GM18907 (cell line): ENCODE measurements around the gene ZNF771.

Experiments
- ATAC-seq: cut with Tn5 transposase; IDR thresholded peaks from one replicate; pipeline ENCODE4 v1.9.1; 2021; ENCODE audit warnings: mild to moderate bottlenecking, moderate library complexity; ENCODE audit not compliant: unreplicated experiment

Gene ZNF771

DNA sequence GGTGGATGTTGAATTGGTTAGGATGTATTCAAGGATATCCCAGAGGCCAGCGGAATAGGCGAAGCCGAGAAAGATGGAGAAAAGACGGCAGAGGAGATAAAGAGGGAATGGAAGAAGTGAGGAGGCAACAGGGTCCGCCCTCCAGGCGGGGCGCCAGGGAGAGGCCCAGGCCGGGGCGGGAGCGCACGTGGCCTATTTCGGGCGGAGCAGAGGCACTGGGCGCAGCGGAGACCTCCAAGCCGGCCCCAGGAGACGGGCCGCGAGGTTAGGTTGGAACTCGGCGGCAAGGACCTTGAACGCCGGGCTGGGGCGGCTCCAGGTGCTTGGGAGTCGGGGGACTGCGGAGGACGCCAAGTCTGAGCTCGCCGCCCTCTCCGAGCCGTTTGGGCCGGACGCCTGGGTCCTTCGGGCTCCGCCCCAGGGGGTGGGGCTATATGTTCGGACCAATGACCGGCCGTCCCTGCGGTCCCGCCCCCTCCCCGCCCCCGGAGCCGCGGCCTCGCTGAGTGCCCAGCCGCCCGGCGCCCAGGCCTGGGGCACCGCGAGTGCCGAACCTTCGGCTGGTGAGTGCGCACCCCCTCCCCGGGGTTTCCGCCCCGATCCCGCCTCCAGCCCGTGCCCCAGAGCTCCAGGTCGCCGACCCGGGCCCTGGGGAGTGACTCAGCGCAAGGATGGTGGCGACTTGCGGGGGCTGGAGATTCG, at the start of gene ZNF771:
Gene ZNF771, plus strand, starts transcription at position 505 of the 702 bp plus-strand sequence. CDS start 448 bp downstream, outside the sequence.
- ATAC-seq = peak; percentile 76

DNA sequence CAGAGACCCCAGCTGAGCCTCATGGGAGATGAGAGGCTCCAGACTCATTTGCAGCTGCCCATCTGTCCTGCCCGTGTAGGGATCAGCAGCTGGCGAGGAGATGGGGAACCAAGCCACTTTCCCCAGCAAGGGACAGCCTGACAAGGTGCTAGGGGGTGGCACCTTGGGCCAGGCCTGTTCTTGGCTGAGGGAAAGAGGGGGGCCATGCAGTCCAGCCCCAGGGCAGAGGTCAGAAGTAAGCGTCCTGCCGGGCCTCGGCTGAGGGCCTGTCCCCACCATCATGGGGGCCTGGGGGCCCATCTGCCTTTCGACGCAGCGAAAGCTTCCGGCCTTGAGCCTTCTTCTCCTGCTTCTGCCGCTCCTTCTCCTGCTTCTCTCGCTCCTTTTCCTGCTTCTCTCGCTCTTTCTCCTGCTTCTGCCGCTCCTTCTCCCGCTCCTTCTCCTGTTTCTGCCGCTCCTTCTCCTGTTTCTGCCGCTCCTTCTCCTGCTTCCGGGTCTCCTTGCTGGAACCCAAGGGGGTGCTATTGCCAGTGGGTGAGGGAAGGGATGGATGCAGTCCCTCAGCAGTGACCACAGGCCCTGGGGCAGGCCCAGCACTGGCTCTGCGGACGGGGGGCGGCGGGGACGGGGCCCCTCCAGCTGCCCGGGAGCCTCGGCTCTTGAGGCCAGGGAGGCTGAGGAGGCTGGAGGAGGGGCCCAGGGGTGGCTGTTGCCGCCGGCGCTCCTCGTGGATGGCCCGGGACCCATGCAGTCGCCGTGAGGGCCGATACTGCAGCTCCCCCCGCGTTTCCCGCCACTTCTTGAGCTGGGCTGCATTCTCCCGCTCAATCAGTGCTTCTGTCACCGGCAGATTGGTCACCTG, 49.5 kb upstream of the ZNF771 start:
- no peak for ATAC-seq

DNA sequence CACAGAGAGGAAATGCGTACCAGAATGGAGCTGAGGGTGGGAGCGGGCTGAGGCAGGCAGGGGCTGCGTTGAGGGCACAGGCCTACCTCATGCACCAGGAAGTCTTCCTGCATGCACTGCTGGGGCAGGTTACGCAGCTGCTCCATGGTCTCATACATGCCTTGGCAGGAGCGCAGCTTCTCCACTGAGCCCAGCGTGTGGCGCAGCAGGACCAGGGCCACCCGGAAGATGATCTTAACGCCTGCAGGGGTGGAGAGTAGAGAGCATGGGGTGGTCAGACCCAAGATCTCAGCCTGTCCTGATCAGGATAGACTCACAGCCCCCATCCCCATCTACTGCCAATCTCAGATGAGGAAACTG, 48.8 kb upstream of the ZNF771 start:
- no peak for ATAC-seq

DNA sequence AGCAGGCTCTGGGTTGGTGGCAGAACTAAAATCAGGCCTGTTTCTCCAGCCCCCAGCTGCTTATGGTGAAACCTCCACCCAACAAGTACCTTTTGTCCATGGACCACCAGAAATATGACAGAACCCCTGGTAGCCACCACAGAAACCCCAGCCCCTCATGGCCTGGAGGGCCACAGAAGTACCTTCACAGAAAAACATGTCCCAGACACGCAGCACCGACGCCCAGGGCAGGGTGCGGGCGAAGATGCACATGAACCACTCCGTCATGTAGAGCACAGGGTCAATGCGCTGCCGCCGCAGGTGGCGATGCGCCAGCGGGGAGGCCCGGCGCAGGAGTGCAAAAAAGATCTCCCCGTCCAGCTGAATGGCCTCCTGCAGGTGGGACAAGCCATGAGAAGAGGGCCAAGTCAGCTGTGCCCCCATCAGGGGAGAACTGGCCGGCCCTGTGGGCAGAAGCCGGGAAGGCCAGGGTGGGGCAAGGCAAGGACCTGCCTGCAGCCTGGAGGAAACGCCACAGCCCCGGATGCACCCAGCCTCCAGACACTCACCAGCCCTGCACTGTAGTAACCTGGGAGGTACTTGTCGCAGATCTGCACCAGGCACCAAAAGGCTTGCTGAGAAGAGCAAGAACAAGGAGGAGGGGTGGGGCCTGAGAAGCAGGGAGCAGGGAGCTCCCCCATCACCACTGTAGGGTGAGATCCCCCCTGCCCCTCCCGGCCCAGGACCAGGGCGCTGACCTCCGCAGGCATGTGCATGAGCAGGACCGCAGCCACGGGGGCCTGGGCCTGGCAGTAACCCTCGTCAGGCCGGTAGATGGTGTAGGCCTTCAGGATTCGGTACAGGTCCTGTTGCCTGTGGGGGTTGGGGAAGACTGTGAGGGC, 48.2 kb upstream of the ZNF771 start:
- ATAC-seq = no peak

DNA sequence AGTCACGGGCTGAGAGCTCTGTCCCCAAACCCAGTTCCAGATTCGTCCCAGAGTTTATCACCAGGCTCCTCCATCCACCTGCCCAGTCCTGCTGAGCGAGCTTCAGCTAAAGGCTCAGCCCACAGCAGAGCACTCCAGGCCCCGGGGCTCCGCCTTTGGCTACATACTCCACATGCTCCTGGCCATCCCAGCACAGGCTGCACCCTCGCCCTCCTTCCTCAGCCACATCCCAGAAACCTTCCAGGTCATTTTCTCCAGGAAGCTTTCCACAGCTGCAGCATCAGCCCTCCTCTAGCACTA, 47.6 kb upstream of the ZNF771 start:
- no peak for ATAC-seq

DNA sequence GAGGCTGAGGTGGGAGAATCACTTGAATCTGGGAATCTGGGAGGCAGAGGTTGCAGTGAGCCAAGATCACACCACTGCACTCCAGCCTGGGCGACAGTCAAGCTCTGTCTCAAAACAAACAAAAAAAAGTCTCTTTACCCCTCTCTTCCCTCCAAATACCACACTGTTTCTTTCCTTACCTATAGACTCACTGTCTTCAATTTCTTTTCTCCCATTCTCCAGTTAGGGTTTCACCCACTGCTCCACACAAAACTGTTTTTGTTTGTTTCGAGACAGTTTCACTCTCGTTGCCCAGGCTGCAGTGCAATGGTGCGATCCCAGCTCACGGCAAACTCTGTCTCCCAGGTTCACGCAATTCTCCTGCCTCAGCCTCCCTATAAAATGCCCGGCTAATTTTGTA, 46.2 kb upstream of the ZNF771 start:
- ATAC-seq = no peak

DNA sequence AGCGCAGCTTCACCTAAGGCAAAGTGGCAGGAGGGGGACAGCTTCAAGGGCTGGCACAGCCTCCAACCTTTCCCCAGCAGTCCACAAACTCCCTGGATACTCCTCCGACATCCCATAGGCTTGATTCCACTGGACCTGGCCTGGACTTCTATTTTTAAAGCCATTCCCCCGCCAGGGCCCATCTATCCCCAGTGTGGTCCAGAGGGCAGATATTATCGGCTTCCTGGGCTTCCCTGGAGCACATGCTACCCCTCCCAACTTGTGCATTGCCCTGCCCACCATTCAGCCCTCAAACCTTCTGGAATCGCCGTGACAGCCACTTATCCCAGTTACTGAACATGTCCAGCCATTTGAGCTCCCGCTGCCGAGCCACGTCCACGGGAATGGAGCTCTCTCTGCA, 42.2 kb upstream of the ZNF771 start:
- ATAC-seq = no peak

DNA sequence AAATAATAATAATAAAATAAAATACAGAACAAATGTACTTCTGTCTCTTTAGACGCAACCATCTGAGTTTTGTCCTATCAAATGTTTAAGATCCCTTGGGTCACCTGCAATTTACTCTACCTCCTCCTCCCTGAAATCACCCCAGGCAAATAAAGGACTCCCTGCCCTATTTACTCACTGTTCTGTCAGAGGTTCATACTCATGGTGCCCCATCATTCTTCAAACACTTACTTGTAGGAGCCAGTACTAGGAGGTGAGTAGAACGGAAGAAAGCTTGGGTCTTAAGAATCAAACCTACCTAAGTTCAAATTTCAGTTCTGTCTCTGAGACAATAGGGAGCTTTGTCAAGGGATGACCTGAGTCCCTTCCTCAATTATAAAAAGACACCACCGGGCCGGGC, 40.9 kb upstream of the ZNF771 start:
- ATAC-seq = no peak

DNA sequence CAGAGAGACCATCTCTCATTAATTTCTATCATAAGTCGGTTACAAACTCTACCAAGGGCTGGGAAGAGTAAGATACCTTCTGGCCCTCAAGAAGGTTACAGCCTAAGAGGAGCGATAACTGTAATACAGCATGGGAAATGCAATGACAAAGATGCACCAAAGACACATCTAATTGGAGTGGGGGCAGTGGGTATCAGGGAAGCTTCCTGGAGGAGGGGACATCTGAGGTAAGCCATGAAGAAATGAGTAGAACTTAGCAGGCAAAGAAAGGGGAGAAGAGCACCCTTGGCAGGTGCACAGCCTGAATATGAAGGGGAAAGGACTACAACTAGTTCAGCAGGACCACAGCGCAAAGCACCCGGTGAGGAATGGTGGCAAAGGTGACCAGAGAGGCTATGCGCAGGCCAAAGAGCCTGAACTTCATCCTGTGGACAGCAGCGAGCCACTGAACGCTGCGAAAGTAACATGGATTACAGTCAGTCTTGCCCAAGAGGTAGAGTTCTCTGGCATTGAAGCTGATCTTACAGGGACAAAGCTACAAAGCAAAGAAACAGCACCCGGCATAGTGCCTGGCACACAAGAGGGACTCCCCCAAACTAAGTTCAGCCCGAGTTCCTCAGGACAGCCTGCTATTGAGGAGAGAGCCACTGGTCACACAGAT, 39.9 kb upstream of the ZNF771 start:
- ATAC-seq = no peak

DNA sequence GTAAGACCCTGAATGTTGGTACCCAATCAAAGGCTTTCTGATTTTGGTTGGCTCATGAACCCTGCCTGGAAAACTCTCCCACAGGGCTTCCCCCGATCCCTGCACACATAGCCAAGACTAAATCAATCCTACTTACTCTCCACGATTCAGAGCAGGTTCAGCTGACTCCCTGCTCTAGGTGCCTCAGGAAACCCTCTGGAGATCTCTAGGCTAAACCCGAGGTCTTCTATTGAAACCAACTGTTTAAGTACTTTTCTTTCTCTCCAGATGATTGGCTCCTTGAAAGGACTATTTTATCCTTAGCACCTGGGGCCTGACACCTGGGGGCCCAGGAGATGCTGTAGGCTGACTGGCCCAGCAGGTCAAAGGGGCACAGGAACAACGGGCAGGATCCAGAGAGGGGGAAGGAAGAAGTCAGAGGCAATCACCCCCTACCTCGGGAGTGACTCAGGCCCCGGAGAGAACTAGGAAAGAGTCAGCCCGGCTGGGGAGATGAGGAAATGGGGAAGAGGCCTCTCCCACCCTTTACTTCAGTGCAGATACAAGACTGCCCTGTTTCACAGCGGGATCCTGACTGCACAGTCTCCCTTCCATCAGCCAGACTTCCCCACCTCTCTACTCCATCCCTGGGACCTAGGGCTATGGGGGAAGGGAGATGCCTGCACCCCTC, 39.1 kb upstream of the ZNF771 start:
- ATAC-seq = no peak

DNA sequence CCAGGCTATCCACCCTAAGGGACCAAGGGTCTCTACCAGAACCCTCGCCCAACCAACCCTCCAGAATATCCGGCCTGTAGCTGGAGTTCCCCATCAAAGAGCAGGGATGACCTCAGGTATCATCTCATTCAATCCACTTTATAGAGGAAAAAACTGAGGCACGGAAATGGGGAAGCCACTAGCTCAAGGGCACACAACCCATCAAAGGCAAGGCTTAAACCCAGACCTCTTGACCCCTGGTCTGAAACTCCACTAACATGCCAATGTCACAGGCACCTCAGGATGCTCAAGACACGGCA, 38.7 kb upstream of the ZNF771 start:
- no peak for ATAC-seq

DNA sequence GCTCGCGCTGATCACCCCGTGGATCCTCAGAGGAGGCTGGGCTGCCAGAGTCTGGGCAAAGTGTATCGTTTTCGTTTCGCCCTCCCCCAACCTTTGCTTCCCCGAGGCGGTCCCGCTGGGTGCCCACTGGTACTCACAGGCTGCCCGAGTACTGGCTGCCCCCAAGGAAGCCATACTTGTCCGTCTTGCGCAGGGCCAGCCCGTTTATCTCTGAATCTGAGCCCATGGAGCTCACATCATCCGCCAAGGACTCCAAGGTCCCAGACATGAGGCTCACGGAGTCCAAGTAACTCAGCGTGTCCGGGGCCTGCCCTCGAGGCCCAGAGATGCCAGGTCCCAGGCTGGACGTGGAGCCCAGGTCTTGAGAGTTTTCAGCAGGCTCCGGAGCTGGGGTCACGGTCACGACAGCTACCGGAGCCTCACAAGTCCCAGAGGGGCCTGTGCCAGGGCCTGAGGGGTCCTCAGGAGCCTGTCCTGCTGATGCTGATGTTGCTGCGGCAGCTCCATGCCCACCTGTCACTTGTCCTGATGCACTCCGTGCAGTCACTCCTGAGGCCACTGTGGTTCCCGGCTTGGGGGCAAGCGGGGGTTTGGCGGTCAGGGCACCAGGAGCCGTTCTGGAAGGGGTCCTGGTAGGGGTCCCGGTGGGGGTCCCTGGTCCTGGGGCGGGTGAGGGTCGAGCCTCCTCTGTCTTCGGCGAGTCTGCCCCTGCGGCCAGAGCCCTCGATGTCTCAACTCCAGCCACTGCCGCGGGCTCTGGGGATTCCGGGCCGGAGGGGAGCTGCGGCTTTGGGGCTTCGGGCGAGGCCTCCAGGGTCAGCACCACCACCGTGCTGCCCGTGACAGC, 38.1 kb upstream of the ZNF771 start:
- no peak for ATAC-seq

DNA sequence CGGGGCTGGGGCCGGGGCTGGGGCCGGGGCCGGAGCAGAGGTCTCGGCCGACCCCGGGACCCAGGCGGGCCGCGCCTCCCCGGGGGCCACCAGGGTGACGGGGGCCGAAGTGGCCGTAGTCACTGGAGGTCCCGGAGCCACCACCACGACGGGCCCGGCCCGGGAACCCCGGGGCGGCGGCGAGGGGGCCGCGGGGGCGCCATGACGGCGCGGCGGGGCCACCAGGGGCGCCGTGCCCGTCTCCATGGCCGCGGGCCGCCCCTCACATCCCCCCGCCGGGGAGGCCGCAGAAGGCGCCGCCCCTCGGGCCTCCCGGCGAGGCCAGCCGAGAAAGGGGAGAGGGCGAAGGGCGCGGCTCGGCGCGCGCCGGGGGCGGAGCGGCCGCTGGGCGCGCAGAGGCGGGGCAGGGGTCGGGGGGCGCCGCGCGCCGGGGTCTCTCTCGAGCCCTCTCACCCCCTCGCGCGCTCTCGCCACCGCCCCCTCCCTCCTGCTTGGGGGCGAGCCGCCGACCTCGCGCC, 37.4 kb upstream of the ZNF771 start:
- peak; percentile 0 for ATAC-seq

DNA sequence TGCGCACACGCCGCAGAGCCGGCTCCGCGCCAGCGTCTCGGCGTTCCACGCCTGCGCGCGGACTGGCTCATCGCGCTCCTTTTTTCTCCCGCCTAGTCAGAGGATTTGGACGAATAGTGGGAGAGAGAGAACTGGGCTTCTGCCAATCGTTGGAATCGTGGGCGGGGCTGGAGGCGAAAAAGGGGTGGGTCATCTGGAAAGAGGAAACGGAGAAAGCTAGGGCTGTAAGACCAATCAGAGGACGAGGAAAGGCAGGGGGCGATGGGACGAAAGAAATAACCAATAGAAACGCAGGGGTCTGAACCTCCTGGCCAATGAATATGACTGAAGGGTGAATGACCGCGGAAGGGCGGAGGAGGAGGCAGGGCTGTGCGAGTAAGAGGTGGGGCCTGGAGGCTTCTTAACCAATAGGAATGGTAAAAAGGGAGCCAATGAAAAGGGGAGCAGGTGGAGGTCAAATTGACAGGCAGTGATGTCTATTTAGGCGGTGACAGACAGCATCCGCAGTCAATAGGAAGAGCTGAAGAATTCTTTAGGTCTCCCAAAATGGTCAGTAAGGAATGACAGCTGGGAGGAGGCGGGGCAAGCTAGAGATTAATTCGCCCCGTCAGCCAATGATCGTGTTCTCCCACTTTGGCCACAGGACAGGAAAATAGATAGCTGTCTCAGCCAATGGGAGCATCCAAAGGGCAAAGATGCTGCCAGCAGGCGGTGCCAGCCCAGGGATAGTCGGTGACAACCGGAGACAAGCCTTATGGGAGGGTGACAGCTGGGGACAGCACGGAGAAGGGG, 36.8 kb upstream of the ZNF771 start, which contains the start of gene TBC1D10B:
Gene TBC1D10B, minus strand, starts transcription at position 39 of the 792 bp plus-strand sequence. CDS start 311 bp downstream, outside the sequence.
- ATAC-seq = peak; percentile 80

DNA sequence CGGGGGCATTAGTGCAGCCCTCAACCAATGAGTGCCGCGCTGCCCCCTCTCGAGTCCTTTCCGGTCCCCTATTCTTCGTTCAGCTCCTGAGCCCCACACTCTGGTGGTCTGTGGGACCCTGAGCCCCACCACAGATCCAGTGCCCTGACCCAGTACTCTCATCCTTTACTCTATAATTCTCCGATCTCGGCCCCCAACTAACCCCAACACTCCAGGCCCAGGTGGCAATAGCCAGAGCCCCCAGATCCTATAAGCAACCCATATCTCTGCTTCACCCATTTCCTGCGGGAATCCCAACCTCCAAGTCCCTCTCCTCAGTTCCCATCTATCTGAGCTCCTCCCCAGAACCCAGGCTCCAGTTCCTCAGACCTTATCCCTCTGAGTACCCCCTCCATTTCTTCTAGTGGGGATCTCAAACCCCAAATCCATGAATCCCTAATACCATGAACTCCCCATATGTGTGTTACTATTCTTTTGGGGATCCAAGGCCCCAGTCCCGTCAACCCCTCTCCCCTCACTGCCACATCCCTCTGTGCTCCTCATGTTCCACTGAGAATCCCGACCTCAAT, 36.1 kb upstream of the ZNF771 start:
- no peak for ATAC-seq

DNA sequence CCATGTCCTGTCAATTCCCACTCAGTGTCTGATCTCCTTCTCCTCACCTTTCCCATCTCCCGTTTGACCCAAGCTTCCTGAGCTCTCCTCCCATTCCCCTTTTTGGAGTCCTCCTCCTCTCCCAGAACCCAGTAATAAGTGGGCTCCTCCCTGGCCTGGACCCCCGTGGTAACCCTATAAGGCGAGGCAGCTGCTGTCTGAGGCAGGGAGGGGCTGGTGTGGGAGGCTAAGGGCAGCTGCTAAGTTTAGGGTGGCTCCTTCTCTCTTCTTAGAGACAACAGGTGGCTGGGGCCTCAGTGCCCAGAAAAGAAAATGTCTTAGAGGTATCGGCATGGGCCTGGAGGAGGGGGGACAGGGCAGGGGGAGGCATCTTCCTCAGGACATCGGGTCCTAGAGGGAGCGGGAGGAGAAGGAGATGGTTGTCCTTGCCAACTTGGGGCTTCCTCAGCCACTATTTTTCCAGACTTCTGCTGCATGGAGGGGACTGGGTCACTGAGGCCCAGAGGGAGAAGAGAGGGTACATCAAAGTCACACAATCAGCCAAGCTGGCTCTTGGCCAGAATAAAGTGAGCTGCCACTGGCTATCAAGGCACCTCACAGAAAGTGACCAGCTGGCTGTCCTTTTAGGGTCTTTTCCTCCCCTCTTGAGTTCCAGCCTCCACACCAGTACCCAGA, 35.2 kb upstream of the ZNF771 start:
- ATAC-seq = no peak

DNA sequence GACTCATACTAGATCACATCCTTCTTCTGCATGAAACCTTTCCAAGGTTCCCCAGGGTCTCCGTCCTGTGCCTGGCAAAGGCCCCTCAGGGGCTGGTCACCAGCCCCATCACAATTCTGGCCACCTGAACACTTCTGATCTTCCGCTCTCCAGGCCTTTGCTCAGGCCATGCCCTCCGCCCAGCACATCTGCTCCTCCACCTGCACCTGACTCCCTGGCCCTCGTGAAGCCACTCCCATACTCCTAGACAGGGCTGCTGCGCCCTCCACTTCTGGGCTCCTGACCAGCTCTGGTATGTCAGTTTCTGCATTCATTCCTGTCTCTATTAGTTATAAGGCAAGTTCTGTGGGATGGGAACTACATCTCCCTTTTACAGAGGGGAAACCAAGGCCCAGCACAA, 34.7 kb upstream of the ZNF771 start:
- no peak for ATAC-seq

DNA sequence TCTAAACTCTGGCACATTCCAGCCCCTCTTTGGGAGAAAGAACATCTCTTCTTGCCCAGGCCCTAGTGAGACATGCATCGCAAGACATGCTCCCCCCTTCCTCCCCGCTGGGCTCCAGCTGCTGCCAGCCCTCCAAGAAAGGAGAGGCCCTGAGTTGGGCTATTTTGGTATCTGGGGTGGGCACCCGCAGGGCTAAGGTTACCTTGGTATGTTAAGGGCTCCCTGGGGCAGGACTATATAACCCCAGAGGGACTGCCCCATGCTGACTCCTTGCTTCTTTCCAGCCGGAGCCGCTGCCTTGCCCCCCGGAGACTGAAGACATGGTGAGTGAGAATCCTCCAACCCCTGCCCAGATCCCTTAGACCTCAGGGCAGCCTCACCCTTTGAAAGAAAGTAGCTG, 32.9 kb upstream of the ZNF771 start, which contains the start of gene MYL11:
Gene MYL11, plus strand, starts transcription at position 265 of the 400 bp plus-strand sequence. Its CDS starts 56 bp downstream, at position 321.
- no peak for ATAC-seq
